Adrenal gland (tissue), 19 donors: Measurements from ENCODE around the gene ATP6V0B. TPM values are rescaled to one million over a fixed set of nuclear protein-coding genes. Genes with fewer than 3 reads are reported as not detected.
A peak's percentile ranks its signal among the peaks of the same experiment; 100 is the strongest.

Experiments
- DNase-seq, 7 donors: peaks; one replicate each; pipeline ENCODE4 v3.0.0-alpha.2; 2019 to 2020
- H3K27ac ChIP-seq, 5 donors: fragments of 200-600 bp; sonication (generic) in 4 of 5; 1 replicate in 3 of 5; 2 replicates in 2 of 5; pipeline versions ENCODE4 v1.5.1 to v1.8.0; 2016 to 2020; ENCODE audit warnings: mild to moderate bottlenecking in 1 of 5
- H3K27me3 ChIP-seq: fragments of 200-600 bp; 2 replicates; pipeline ENCODE4 v1.8.0; 2021
- H3K36me3 ChIP-seq, 2 donors: fragments of 200-600 bp; replicated peaks in 1 of 2; 1 replicate in 1 of 2; 2 replicates in 1 of 2; pipeline versions ENCODE4 v1.5.1 to v1.8.0; 2018 to 2022
- H3K4me1 ChIP-seq, 2 donors: fragments of 200-600 bp; replicated peaks in 1 of 2; 1 replicate in 1 of 2; 2 replicates in 1 of 2; pipeline versions ENCODE4 v1.5.1 to v1.8.0; 2018 to 2021
- H3K4me3 ChIP-seq, 4 donors: fragments of 200-600 bp; sonication (generic) in 3 of 4; one replicate each; pipeline ENCODE4 v1.5.1; 2016 to 2018
- H3K9me3 ChIP-seq, 3 donors: fragments of 200-600 bp; sonication (generic) in 1 of 3; replicated peaks in 1 of 3; 1 replicate in 2 of 3; 2 replicates in 1 of 3; pipeline versions ENCODE4 v1.5.1 to v1.8.0; 2016 to 2021
- POLR2A ChIP-seq, 2 donors: fragments of 450-650 bp; IDR thresholded peaks; one replicate each; pipeline ENCODE4 v1.6.1; 2017; ENCODE audit warnings: antibody characterized with exemption in 2 of 2, mild to moderate bottlenecking in 2 of 2, moderate library complexity in 1 of 2
- WGBS, 4 donors: extraction: QIAGEN DNeasy Blood & Tissue Kit in 2 of 4; methylation state at CpG; one replicate each; pipeline versions ENCODE4 v1.1.5 to v1.1.7; 2013 to 2017; 5-methylcytosine and 5-hydroxymethylcytosine counted together
- intact Hi-C, 2 donors: fragments of 100-400 bp; cut with DNase I; formaldehyde crosslinking; loops; one replicate each; pipeline versions ENCODE4 v1.14.1 to v1.15.0; 2022 to 2023
- long read RNA-seq, 10 donors: library from polyadenylated mRNA in 3 of 10; unstranded in 2 of 10; stranded (forward) in 1 of 10; transcript quantifications; one replicate each; pipeline ENCODE4 v2.0.0 and lab custom pipeline, GENCODE V29; 2021 to 2026
- polyA plus RNA-seq, 3 donors: library from polyadenylated mRNA; stranded (reverse); fragments of 200-250 nt in 2 of 3; fragments of 350-450 nt in 1 of 3; fragmentation: Illumina TruSeq in 1 of 3; extraction: RNeasy Lipid Tissue Mini Kit (QIAGEN cat#74804) in 1 of 3; gene quantifications; one replicate each; pipeline ENCODE4 v1.2.3, GENCODE V29; 2013 to 2014
- total RNA-seq, 9 donors: library from RNA; depleted of rRNA in 4 of 9; stranded (reverse); fragments of >200 nt in 4 of 9; fragments of 120-200 nt in 1 of 9; fragmentation: NEBNext Ultra II Directional in 1 of 9; extraction: Animal tissue kit (Norgen Biotek cat#: 25700) in 1 of 9; gene quantifications; one replicate each; pipeline versions ENCODE4 v1.1.0 to v1.2.4, GENCODE V29; 2013 to 2023
- TF ChIP-seq, protein P1 (sequence below), 6 experiments: fragments of 450-650 bp in 4 of 6; fragments of 200-600 bp in 2 of 6; sonication (generic) in 1 of 6; IDR thresholded peaks; 1 replicate in 5 of 6; 2 replicates in 1 of 6; pipeline versions ENCODE4 v1.5.1 to v1.8.0; 2016 to 2021; ENCODE audit warnings: antibody characterized with exemption in 6 of 6, mild to moderate bottlenecking in 2 of 6, moderate library complexity in 1 of 6
- donor health status: healthy with polysubstance abuse.
- donor health status: Bipolar disorder and iron deficiency.
- donor health status: DM: yes; HTN: yes; CAD: no.
- donor health status: DM: no; HTN: no; CAD: no.
- donor health status: DM: no; HTN: no; CAD: no.
- donor health status: DM: yes; HTN: yes; CAD: no.

Gene ATP6V0B
- 100 to 1,000 TPM; 177 to 432 (median 220) TPM for total RNA-seq
- polyA plus RNA-seq = 100 to 1,000 TPM; 141 to 302 (median 161) TPM
- long read RNA-seq, donor 1, transcript ATP6V0B-201 (7 exons, 944 nt) = minor isoform, 10 of 310 reads
- long read RNA-seq, donor 1, transcript ATP6V0B-213 (7 exons, 1,685 nt) = minor isoform, 12 of 310 reads
- long read RNA-seq, donor 1, transcript ATP6V0B-205 (8 exons, 1,298 nt) = major isoform, 260 of 310 reads
- long read RNA-seq, donor 1, partial matches to known transcripts = 17 of 310 reads
- long read RNA-seq, donor 1, other reads (novel, unspliced or antisense) = 5 of 310 reads
- long read RNA-seq, donor 2, transcript ATP6V0B-213 (7 exons, 1,685 nt) = minor isoform, 10 of 158 reads
- long read RNA-seq, donor 2, transcript ATP6V0B-205 (8 exons, 1,298 nt) = major isoform, 134 of 158 reads
- long read RNA-seq, donor 2, partial matches to known transcripts = 10 of 158 reads
- long read RNA-seq, donor 2, other reads (novel, unspliced or antisense) = 0 of 158 reads
- long read RNA-seq, donor 3, transcript ATP6V0B-213 (7 exons, 1,685 nt) = minor isoform, 7 of 250 reads
- long read RNA-seq, donor 3, transcript ATP6V0B-205 (8 exons, 1,298 nt) = major isoform, 163 of 250 reads
- long read RNA-seq, donor 3, partial matches to known transcripts = 69 of 250 reads
- long read RNA-seq, donor 3, other reads (novel, unspliced or antisense) = 7 of 250 reads
- long read RNA-seq, donor 4, transcript ATP6V0B-205 (8 exons, 1,298 nt) = major isoform, 199 of 211 reads
- long read RNA-seq, donor 4, transcript ATP6V0B-201 (7 exons, 944 nt) = minor isoform, 5 of 211 reads
- long read RNA-seq, donor 4, partial matches to known transcripts = 3 of 211 reads
- long read RNA-seq, donor 4, other reads (novel, unspliced or antisense) = 2 of 211 reads
- long read RNA-seq, donor 5, transcript ATP6V0B-205 (8 exons, 1,298 nt) = major isoform, 290 of 310 reads
- long read RNA-seq, donor 5, partial matches to known transcripts = 0 of 310 reads
- long read RNA-seq, donor 5, other reads (novel, unspliced or antisense) = 13 of 310 reads
- long read RNA-seq, donor 6, transcript ATP6V0B-201 (7 exons, 944 nt) = minor isoform, 7 of 140 reads
- long read RNA-seq, donor 6, transcript ATP6V0B-205 (8 exons, 1,298 nt) = major isoform, 119 of 140 reads
- long read RNA-seq, donor 6, partial matches to known transcripts = 6 of 140 reads
- long read RNA-seq, donor 6, other reads (novel, unspliced or antisense) = 2 of 140 reads
- long read RNA-seq, donor 7, transcript ATP6V0B-205 (8 exons, 1,298 nt) = major isoform, 113 of 141 reads
- long read RNA-seq, donor 7, transcript ATP6V0B-213 (7 exons, 1,685 nt) = minor isoform, 13 of 141 reads
- long read RNA-seq, donor 7, partial matches to known transcripts = 12 of 141 reads
- long read RNA-seq, donor 7, other reads (novel, unspliced or antisense) = 0 of 141 reads
- long read RNA-seq, donor 8, transcript ATP6V0B-205 (8 exons, 1,298 nt) = major isoform, 239 of 343 reads
- long read RNA-seq, donor 8, transcript ATP6V0B-201 (7 exons, 944 nt) = minor isoform, 11 of 343 reads
- long read RNA-seq, donor 8, transcript ATP6V0B-213 (7 exons, 1,685 nt) = minor isoform, 12 of 343 reads
- long read RNA-seq, donor 8, transcript ATP6V0B-211 (6 exons, 825 nt) = minor isoform, 7 of 343 reads
- long read RNA-seq, donor 8, partial matches to known transcripts = 59 of 343 reads
- long read RNA-seq, donor 8, other reads (novel, unspliced or antisense) = 11 of 343 reads
- long read RNA-seq, donor 9, transcript ATP6V0B-213 (7 exons, 1,685 nt) = minor isoform, 17 of 161 reads
- long read RNA-seq, donor 9, transcript ATP6V0B-205 (8 exons, 1,298 nt) = major isoform, 129 of 161 reads
- long read RNA-seq, donor 9, partial matches to known transcripts = 11 of 161 reads
- long read RNA-seq, donor 9, other reads (novel, unspliced or antisense) = 0 of 161 reads
- long read RNA-seq, donor 10, transcript ATP6V0B-201 (7 exons, 944 nt) = minor isoform, 5 of 140 reads
- long read RNA-seq, donor 10, transcript ATP6V0B-213 (7 exons, 1,685 nt) = minor isoform, 6 of 140 reads
- long read RNA-seq, donor 10, transcript ATP6V0B-205 (8 exons, 1,298 nt) = major isoform, 103 of 140 reads
- long read RNA-seq, donor 10, partial matches to known transcripts = 21 of 140 reads
- long read RNA-seq, donor 10, other reads (novel, unspliced or antisense) = 0 of 140 reads

DNA sequence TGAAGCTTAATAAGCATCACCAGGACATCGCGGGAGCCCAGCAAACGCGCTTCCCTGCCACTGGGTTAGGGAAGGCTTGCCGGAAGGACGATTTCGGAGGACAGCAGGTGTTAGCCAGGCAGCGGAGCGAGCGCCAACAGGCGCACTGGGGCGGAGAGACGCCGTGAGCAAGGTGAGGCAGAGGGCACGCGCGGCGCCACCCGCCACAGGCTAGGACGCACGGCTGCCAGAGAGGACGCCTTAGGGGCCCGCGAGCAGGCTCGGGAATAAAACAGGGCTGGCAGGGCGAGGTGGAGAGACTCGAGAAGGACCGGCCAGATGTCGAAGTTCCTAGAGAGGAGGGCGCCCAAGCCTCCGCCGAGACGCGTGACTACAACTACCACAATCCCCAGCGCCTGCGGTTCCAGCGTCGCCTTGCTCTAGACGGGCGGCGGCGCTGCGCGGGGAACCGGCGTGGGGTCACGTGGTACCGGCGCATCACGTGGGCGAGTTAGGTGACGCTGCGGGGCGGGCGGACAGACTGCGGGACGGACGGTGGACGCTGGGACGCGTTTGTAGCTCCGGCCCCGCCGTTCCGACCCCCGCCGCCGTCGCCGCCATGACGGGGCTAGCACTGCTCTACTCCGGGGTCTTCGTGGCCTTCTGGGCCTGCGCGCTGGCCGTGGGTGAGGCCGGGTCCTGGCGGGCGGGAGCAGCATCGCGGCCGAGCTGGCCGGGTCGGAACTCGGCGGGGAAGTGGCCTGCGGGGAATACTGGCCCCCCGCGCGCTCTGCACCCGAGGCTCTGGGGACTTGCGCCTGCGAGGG, at the start of gene ATP6V0B:
Gene ATP6V0B (plus strand): TSS at position 518 of the 806 bp plus-strand sequence. CDS start 81 bp downstream, at position 599.
- peak; percentile 59 to 92 for TF ChIP-seq POLR2A (IDR thresholded peaks at IDR 0.05)
- TF ChIP-seq, protein P1, sequence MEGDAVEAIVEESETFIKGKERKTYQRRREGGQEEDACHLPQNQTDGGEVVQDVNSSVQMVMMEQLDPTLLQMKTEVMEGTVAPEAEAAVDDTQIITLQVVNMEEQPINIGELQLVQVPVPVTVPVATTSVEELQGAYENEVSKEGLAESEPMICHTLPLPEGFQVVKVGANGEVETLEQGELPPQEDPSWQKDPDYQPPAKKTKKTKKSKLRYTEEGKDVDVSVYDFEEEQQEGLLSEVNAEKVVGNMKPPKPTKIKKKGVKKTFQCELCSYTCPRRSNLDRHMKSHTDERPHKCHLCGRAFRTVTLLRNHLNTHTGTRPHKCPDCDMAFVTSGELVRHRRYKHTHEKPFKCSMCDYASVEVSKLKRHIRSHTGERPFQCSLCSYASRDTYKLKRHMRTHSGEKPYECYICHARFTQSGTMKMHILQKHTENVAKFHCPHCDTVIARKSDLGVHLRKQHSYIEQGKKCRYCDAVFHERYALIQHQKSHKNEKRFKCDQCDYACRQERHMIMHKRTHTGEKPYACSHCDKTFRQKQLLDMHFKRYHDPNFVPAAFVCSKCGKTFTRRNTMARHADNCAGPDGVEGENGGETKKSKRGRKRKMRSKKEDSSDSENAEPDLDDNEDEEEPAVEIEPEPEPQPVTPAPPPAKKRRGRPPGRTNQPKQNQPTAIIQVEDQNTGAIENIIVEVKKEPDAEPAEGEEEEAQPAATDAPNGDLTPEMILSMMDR (IDR thresholded peaks at IDR 0.05) = peak in 4 of 6 experiments; percentile 7 to 63 (median 48)
- intact Hi-C loops = no loop called here
- peak within 1 kb of the TSS; percentile 56 to 97 (median 82) for H3K4me3 ChIP-seq
- no peaks in the 10 kb centered on the region for H3K9me3 ChIP-seq
- peak within 1 kb of the TSS; percentile 80 to 98 (median 92) for H3K27ac ChIP-seq
- peak; percentile 94 to 98 (median 97) for DNase-seq
- H3K27me3 ChIP-seq = no peaks in the 10 kb centered on the region
- 0 to 1% (median 0%) methylated on average over 8 to 93 of the region's 93 CpGs for WGBS, 4 donors
- peaks cover 22 to 52% of the 10 kb centered on the region in 2 donors for H3K4me1 ChIP-seq
- peaks cover 0 to 33% of the 10 kb centered on the region in 2 donors for H3K36me3 ChIP-seq

DNA sequence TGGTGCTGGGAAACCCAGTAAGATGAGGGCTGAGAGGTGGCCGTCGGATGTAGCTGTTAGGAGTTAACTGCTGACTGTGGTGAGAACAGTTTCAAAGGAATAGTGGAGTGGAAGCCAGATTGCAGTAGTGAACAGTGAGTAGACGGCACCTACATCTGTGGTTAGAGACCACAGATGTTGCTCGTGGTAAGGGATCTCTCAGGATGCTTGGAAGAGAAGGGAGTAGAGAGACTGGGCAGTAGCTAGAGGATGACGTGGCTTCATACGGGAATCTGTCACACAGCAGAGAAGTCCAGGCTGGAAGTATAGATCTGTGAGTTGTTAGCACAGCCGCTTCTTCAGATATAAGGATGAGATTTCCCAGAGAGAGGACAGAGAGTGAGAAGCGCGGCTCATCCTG, 48.9 kb upstream of the ATP6V0B start:
- no peak overlapping the region for H3K4me3 ChIP-seq
- no peaks in the 10 kb centered on the region for H3K4me1 ChIP-seq
- TF ChIP-seq POLR2A (IDR thresholded peaks at IDR 0.05) = no peak
- TF ChIP-seq, protein P1 (IDR thresholded peaks at IDR 0.05) = no peak
- no peak overlapping the region for H3K27ac ChIP-seq
- no peaks in the 10 kb centered on the region for H3K9me3 ChIP-seq
- H3K27me3 ChIP-seq = no peaks in the 10 kb centered on the region
- intact Hi-C loops = no loop called here
- no peaks in the 10 kb centered on the region for H3K36me3 ChIP-seq
- 94 to 99% (median 97%) methylated on average over 9 of the region's 9 CpGs for WGBS, 4 donors
- no peak for DNase-seq
